GM12874 (cell line): ENCODE results near the gene FBXL13.

Source experiments
- TF ChIP-seq, protein P1 (sequence below): IDR thresholded peaks from 2 replicates; pipeline ENCODE4 v1.5.1; 2011; ENCODE audit warnings: low read depth, mild to moderate bottlenecking, control low read depth, low read length, moderate library complexity; ENCODE audit not compliant: insufficient read depth

The FBXL13 gene

DNA sequence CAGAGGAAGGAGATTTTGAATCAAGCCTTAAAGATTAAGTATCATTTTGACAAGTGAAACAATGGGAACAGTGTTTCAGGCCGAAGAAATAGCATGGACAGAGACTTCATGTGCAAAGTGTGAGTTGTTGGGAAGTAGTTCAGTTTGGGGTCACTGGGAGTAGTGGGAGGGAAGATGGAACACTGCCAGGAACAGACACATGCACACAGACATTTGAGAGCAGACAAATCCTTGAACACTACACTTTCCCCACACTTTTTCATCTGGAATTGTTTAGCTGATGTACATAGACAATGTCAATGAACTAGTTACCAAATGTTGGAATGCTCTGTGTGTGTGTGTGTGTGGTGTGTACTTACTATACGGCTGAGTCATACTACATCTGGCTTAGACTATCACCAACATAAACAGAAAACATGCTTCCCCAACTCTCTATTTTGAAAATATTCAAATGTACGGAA lies 214.2 kb downstream of the FBXL13 start:
- TF ChIP-seq, protein P1, sequence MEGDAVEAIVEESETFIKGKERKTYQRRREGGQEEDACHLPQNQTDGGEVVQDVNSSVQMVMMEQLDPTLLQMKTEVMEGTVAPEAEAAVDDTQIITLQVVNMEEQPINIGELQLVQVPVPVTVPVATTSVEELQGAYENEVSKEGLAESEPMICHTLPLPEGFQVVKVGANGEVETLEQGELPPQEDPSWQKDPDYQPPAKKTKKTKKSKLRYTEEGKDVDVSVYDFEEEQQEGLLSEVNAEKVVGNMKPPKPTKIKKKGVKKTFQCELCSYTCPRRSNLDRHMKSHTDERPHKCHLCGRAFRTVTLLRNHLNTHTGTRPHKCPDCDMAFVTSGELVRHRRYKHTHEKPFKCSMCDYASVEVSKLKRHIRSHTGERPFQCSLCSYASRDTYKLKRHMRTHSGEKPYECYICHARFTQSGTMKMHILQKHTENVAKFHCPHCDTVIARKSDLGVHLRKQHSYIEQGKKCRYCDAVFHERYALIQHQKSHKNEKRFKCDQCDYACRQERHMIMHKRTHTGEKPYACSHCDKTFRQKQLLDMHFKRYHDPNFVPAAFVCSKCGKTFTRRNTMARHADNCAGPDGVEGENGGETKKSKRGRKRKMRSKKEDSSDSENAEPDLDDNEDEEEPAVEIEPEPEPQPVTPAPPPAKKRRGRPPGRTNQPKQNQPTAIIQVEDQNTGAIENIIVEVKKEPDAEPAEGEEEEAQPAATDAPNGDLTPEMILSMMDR, result no peak

DNA sequence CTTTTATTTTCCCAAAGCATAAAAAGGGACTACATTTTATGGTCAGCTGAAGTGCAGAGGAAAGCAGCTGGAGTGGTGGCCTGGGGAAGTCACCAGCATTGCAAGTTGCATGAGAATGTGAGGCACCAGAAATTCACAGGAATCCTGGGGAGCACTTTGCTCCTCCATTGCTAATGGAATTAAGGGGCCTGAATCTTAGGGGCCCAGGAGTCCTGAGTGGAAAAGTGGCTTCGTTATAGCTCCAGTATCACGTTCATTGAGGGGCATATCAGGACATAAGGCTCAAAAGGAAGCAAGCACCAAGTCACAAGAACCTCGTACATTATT lies 214.8 kb downstream of the FBXL13 start:
- TF ChIP-seq, protein P1, result no peak

DNA sequence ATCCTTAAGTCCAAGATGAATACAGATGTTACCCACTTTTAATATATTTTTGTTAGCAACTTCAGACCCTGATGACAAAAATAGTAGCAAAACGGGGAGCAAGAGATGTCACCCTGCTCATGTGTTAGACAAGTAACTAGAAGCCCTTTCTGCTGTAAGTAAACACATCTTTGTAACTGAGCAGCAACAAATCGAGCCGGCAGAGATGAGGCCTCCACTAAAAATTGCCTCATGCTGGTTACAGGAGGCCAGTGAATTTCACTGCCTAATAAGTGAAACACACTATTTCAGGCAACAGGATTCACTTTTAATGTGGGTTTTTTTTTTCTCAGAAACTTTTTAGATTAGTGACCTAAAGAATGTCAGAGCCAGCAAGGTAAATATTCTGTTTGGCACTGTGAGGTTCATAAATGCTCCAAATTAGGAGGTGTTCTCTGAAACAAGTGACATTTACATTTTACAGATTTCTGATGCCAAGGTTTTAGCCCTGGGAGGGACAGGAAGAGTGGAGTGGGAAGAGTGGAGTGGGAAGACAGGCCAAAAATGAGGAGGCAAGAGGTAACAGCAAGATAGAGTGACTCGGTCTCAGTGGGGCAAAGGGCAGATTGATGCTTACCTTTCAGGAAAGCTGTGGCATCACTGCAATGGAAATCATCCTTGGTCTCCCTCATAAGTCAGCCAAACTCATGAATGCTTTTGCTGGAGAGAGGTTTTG lies 215.4 kb downstream of the FBXL13 start:
- TF ChIP-seq, protein P1, result no peak

DNA sequence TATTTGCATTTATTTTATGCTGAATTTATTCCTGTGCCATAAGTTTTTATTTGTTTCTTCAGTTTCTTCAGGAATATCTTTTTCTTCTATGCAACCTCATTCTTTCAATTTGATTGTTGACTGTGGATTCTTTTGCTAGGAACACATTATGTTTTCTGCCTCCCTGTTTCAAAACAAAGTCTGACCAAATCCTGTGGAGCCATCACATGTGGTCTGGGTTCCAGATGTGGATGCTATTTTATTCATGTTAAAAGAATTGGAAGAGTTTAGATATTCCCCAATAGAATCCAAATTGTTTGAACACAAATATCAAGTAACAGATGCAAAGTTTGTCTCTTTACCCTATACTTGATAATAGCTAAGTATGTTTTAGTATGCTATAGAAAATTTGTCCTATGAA lies 218.6 kb downstream of the FBXL13 start:
- TF ChIP-seq, protein P1, result no peak

DNA sequence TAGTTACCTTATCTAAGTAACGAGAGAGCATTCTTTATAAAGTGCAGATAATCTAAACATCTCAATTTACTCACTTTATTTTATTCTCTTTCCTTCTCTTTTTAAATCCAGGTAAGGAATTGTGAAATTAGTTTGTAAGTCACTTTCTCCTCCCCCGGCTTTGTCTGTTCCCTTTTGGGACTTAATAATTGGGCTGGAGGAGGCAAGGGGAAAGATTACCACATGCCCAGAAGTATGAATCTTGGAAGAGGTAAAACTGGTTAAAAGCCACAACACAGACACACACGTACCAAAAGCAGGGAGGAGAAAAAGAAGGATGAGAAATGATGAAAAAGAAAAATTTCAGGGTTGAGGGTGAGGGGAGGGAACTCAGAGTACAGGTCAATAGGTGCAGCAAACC lies 225.1 kb downstream of the FBXL13 start:
- TF ChIP-seq, protein P1, result no peak

DNA sequence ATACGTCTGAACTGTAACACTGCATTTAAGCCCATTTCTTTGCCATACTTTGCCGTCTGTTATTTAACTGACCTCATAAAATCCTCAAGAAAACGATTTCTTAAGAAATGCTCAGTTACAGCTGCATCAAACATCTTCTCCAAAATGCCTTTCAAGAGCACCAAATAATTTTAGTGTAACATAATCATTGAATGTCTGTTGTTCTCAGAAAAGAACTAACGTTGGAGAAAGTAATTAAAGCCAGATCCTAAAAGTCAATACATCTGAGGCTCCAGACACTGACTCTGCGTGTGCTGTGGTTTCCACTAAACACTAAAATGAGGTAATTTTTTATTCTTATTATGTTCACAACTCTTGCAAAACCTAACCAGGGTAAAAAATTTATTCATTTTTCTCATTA lies 225.5 kb downstream of the FBXL13 start:
- TF ChIP-seq, protein P1, result no peak

DNA sequence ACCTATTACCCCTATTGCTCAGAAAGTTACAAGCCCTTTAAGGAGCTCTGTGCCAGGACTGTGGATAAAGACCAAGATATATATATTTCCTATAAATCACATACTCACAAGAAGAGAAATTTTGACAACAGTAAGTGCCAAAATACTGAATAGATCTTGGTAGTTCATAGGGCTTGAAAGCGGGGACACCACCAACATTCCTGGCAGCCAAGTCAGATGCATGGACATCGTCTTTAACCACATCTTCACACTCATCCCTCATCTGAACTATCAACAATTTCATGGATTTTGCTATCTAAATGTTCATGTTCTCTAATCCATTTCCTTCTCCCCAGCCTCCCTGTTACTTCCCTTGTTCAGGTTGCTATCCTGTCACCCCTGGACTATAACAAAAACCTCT lies 229.2 kb downstream of the FBXL13 start:
- TF ChIP-seq, protein P1, result no peak
